B cell (primary cell): Measurements from ENCODE around the gene CLRN1. TPM values are rescaled to one million over a fixed set of nuclear protein-coding genes. Genes with fewer than 3 reads are reported as not detected.

ENCODE experiments used
- ATAC-seq: fragments of 200-7000 bp; cut with Tn5 transposase; one replicate; pipeline ENCODE4 v1.10.0; 2021; ENCODE audit warnings: low read depth, mild to moderate bottlenecking, moderate number of reproducible peaks, moderate library complexity
- CTCF ChIA-PET: fragments of 350-600 bp; sonication (Branson Sonifier 250); formaldehyde crosslinking; loops from one replicate; lab custom pipeline; 2021; ENCODE audit warnings: antibody characterized with exemption, inconsistent platforms; lab: Charles Lee
- POLR2A ChIA-PET: fragments of 350-600 bp; sonication (Branson Sonifier 250); formaldehyde crosslinking; loops from one replicate; lab custom pipeline; 2021; ENCODE audit warnings: antibody characterized with exemption; lab: Charles Lee
- DNase-seq: peaks from one replicate; pipeline ENCODE4 v3.0.0; 2013
- H2AFZ ChIP-seq: 2 replicates; pipeline ENCODE4 v1.6.1; 2012; ENCODE audit warnings: mild to moderate bottlenecking, low read depth, low read length; ENCODE audit not compliant: insufficient read depth, poor library complexity, severe bottlenecking
- H3K27ac ChIP-seq, 2 donors: 1 replicate in 1 of 2; 2 replicates in 1 of 2; pipeline ENCODE4 v1.5.1; 2012 to 2013; ENCODE audit warnings: low read length in 2 of 2, mild to moderate bottlenecking in 2 of 2, moderate library complexity in 1 of 2
- H3K27me3 ChIP-seq, 4 experiments: fragments of 200-600 bp in 1 of 4; sonication (generic) in 1 of 4; replicated peaks in 1 of 4; 1 replicate in 2 of 4; 2 replicates in 2 of 4; pipeline versions ENCODE4 v1.6.1 to v1.7.0; 2013 to 2016; ENCODE audit warnings: low read length in 3 of 4, mild to moderate bottlenecking in 2 of 4, mixed read lengths in 1 of 4, moderate library complexity in 1 of 4; ENCODE audit not compliant: insufficient read depth in 4 of 4, control insufficient read depth in 3 of 4; ENCODE audit errors: control extremely low read depth in 1 of 4
- H3K36me3 ChIP-seq, 2 experiments: replicated peaks in 1 of 2; 1 replicate in 1 of 2; 2 replicates in 1 of 2; pipeline versions ENCODE4 v1.6.1 to v1.7.1; 2013; ENCODE audit warnings: low read length in 1 of 2; ENCODE audit not compliant: insufficient read depth in 2 of 2, control insufficient read depth in 1 of 2; ENCODE audit errors: control extremely low read depth in 1 of 2, extremely low read depth in 1 of 2
- H3K4me1 ChIP-seq, 2 donors: fragments of 200-600 bp in 1 of 2; sonication (generic) in 1 of 2; 1 replicate in 1 of 2; 2 replicates in 1 of 2; pipeline versions ENCODE4 v1.5.1 to v1.6.1; 2013 to 2017; ENCODE audit warnings: low read length in 2 of 2; ENCODE audit not compliant: control insufficient read depth in 2 of 2, insufficient read depth in 2 of 2
- H3K4me2 ChIP-seq: replicated peaks from 2 replicates; pipeline ENCODE3; 2012; ENCODE audit warnings: mild to moderate bottlenecking, low read depth, low read length; ENCODE audit not compliant: poor library complexity, severe bottlenecking
- H3K4me3 ChIP-seq, 5 experiments: fragments of 200-600 bp in 1 of 5; sonication (generic) in 1 of 5; 1 replicate in 3 of 5; 2 replicates in 2 of 5; pipeline versions ENCODE4 v1.5.1 to v1.7.0; 2011 to 2016; ENCODE audit warnings: low read length in 4 of 5, mild to moderate bottlenecking in 4 of 5, low read depth in 2 of 5, control low read depth in 1 of 5, moderate library complexity in 1 of 5; ENCODE audit not compliant: insufficient read depth in 1 of 5; ENCODE audit errors: control extremely low read depth in 1 of 5, extremely low read depth in 1 of 5
- H3K79me2 ChIP-seq: fragments of 200-600 bp; sonication (generic); one replicate; pipeline ENCODE4 v1.6.0; 2016; ENCODE audit warnings: low read length; ENCODE audit not compliant: control insufficient read depth, insufficient read depth
- H3K9ac ChIP-seq: fragments of 200-600 bp; sonication (generic); 2 replicates; pipeline ENCODE4 v1.6.1; 2017; ENCODE audit warnings: mild to moderate bottlenecking, low read length, moderate library complexity
- H3K9me3 ChIP-seq, 3 donors: one replicate each; pipeline versions ENCODE4 v1.6.1 to v1.7.1; 2013; ENCODE audit warnings: low read length in 2 of 3; ENCODE audit not compliant: control insufficient read depth in 2 of 3, insufficient read depth in 1 of 3; ENCODE audit errors: control extremely low read depth in 1 of 3
- H4K20me1 ChIP-seq: 2 replicates; pipeline ENCODE4 v1.6.0; 2012; ENCODE audit warnings: mild to moderate bottlenecking, low read length; ENCODE audit not compliant: insufficient read depth, control insufficient read depth, poor library complexity, severe bottlenecking
- H3K27ac Mint-ChIP-seq: one replicate; pipeline ENCODE4 v1.8.0; 2021; ENCODE audit warnings: mixed read lengths
- H3K27me3 Mint-ChIP-seq: one replicate; pipeline ENCODE4 v1.8.0; 2021; ENCODE audit warnings: mixed read lengths
- H3K4me1 Mint-ChIP-seq: one replicate; pipeline ENCODE4 v1.8.0; 2021; ENCODE audit warnings: mixed read lengths
- H3K4me3 Mint-ChIP-seq: one replicate; pipeline ENCODE4 v1.8.0; 2021; ENCODE audit warnings: mixed read lengths
- H3K9me3 Mint-ChIP-seq: one replicate; pipeline ENCODE4 v1.8.0; 2022; ENCODE audit warnings: mixed read lengths; ENCODE audit not compliant: insufficient read depth
- EZH2 ChIP-seq: IDR thresholded peaks from 2 replicates; pipeline ENCODE4 v1.6.1; 2012; ENCODE audit warnings: borderline replicate concordance, low read depth, mild to moderate bottlenecking, moderate library complexity, low read length; ENCODE audit not compliant: insufficient read depth, poor library complexity, severe bottlenecking
- WGBS: methylation state at CpG from one replicate; pipeline ENCODE4 v1.1.5; 2013; ENCODE audit warnings: missing lambda C conversion rate; ENCODE audit not compliant: insufficient coverage; 5-methylcytosine and 5-hydroxymethylcytosine counted together
- intact Hi-C: fragments of 100-400 bp; cut with micrococcal nuclease; formaldehyde crosslinking; loops from one replicate; pipeline ENCODE4 v1.10.0; 2022
- polyA plus RNA-seq: library from polyadenylated mRNA; depleted of rRNA; stranded (reverse); fragments of >200 nt; gene quantifications from 2 replicates; pipeline ENCODE4 v1.2.3, GENCODE V29; 2012
- total RNA-seq, 2 donors: library from RNA; stranded (reverse); fragments of 120-200 nt in 1 of 2; gene quantifications; 1 replicate in 1 of 2; 2 replicates in 1 of 2; pipeline versions ENCODE4 v1.2.3 to v1.2.4, GENCODE V29; 2013 to 2022
- TF ChIP-seq, protein P1 (sequence below): fragments of 200-600 bp; IDR thresholded peaks from one replicate; pipeline ENCODE4 v1.8.0; 2022; ENCODE audit warnings: antibody characterized with exemption, mild to moderate bottlenecking

The CLRN1 gene
- total and polyA plus RNA-seq, 2 donors (not counting 1 experiment from before 2014, with no cell fraction given) = not detected

DNA sequence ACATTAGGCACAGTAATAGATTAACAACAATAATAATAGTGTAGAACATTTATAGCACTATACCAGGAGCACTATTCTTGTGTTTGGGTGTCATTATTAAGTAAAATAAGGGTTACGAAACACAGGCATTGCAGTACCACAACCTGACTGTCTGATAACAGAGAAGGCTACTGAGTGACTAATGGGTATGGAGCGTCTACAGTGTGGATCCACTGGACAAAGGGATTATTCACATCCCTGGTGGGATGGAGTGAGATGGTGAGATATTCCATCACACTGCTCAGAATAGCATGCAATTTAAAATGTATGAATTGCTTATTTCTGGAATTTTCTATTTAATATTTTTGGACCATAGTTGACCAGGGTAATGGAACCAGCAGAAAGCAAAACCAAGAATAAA is 85.5 kb downstream of the CLRN1 start:
- H3K9ac ChIP-seq = no peak overlapping the region
- H3K27ac ChIP-seq = no peak overlapping the region
- Mint-ChIP-seq H3K27me3 (peaks cover 36% of the 10 kb centered on the region), H3K27ac (no peak overlapping the region), H3K4me1 (no peaks in the 10 kb centered on the region), H3K9me3 (peaks cover 3% of the 10 kb centered on the region), H3K4me3 (no peak overlapping the region)
- 100% methylated on average over 1 of the region's 2 CpGs for WGBS
- H3K79me2 ChIP-seq = no peaks in the 10 kb centered on the region
- no peaks in the 10 kb centered on the region for H3K4me1 ChIP-seq
- H3K27me3 ChIP-seq = peaks cover 0 to 6% (median 0%) of the 10 kb centered on the region in 4 experiments
- no peak overlapping the region for H3K4me3 ChIP-seq
- POLR2A ChIA-PET = no interaction called here
- intact Hi-C loops = no loop called here
- CTCF ChIA-PET = no interaction called here
- no peak overlapping the region for H3K4me2 ChIP-seq
- TF ChIP-seq EZH2 = no peak
- TF ChIP-seq, protein P1, sequence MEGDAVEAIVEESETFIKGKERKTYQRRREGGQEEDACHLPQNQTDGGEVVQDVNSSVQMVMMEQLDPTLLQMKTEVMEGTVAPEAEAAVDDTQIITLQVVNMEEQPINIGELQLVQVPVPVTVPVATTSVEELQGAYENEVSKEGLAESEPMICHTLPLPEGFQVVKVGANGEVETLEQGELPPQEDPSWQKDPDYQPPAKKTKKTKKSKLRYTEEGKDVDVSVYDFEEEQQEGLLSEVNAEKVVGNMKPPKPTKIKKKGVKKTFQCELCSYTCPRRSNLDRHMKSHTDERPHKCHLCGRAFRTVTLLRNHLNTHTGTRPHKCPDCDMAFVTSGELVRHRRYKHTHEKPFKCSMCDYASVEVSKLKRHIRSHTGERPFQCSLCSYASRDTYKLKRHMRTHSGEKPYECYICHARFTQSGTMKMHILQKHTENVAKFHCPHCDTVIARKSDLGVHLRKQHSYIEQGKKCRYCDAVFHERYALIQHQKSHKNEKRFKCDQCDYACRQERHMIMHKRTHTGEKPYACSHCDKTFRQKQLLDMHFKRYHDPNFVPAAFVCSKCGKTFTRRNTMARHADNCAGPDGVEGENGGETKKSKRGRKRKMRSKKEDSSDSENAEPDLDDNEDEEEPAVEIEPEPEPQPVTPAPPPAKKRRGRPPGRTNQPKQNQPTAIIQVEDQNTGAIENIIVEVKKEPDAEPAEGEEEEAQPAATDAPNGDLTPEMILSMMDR = no peak
- no peaks in the 10 kb centered on the region for H4K20me1 ChIP-seq
- no peak overlapping the region for H2AFZ ChIP-seq
- ATAC-seq = no peak
- H3K9me3 ChIP-seq = peaks cover 0 to 4% (median 0%) of the 10 kb centered on the region in 3 donors
- no peaks in the 10 kb centered on the region for H3K36me3 ChIP-seq
- no peak for DNase-seq

DNA sequence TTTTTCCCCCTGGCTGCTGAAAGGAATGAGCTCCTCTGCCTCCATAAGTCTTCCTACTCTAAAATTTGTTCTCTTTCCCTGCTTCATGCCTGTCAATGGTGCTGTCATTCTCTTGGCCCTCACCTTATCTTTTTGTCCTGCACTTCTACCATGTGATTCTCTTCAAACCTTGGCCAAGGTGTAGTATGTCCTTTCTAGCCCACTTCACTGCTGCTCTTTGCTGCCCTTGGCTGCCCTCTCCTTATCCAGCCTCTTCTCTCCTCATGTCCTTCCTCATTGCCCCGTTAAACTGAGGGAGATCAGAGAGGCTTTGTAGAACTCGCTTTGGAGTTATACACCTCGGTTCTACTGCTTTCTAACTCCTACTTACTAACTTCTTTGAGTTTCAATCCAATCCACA is 87.0 kb downstream of the CLRN1 start:
- TF ChIP-seq, protein P1 = no peak
- no peak for TF ChIP-seq EZH2
- H3K79me2 ChIP-seq = no peaks in the 10 kb centered on the region
- DNase-seq (no peak), ATAC-seq (no peak)
- 43% methylated on average over 1 of the region's 3 CpGs for WGBS
- intact Hi-C loops = no loop called here
- H3K4me2 ChIP-seq = no peak overlapping the region
- ChIA-PET POLR2A (no interaction called here), CTCF (no interaction called here)
- H3K4me3 ChIP-seq = no peak overlapping the region
- H3K4me1 ChIP-seq = no peaks in the 10 kb centered on the region
- H3K4me3 Mint-ChIP-seq = no peak overlapping the region
- no peaks in the 10 kb centered on the region for H4K20me1 ChIP-seq
- H3K27ac Mint-ChIP-seq = no peak overlapping the region
- H3K9me3 Mint-ChIP-seq = peaks cover 3% of the 10 kb centered on the region
- H2AFZ ChIP-seq = no peak overlapping the region
- H3K9me3 ChIP-seq = no peaks in the 10 kb centered on the region
- H3K27ac ChIP-seq = no peak overlapping the region
- no peak overlapping the region for H3K9ac ChIP-seq
- H3K4me1 Mint-ChIP-seq = no peaks in the 10 kb centered on the region
- no peaks in the 10 kb centered on the region for H3K36me3 ChIP-seq
- peaks cover 28% of the 10 kb centered on the region for H3K27me3 Mint-ChIP-seq
- H3K27me3 ChIP-seq = peaks cover 0 to 6% (median 0%) of the 10 kb centered on the region in 4 experiments
